CD4-positive, alpha-beta T cell treated with Interleukin-17A for 4 hours (primary cell): ENCODE results near the gene FSIP1.
A peak's percentile ranks its signal among the peaks of the same experiment; 100 is the strongest.

ENCODE experiments used
- DNase-seq: peaks from one replicate; pipeline ENCODE4 v3.0.0-alpha.2; 2020; ENCODE audit warnings: mixed read lengths

Gene FSIP1

GRCh38 chr15:39642011-39642640 is 140.5 kb downstream of the FSIP1 start:
- DNase-seq: no peak

- no peak for DNase-seq
These were observed 141.3 kb downstream of the FSIP1 start for GRCh38 chr15:39641191-39641889.

GRCh38 chr15:39640665-39641064 is 142.0 kb downstream of the FSIP1 start:
- DNase-seq: no peak

GRCh38 chr15:39639037-39639436 is 143.6 kb downstream of the FSIP1 start:
- DNase-seq: no peak

GRCh38 chr15:39638041-39638440 is 144.6 kb downstream of the FSIP1 start:
- DNase-seq: no peak

- DNase-seq: no peak
These were observed 151.3 kb downstream of the FSIP1 start for GRCh38 chr15:39631357-39631756.

- DNase-seq: no peak
These were observed 152.7 kb downstream of the FSIP1 start for GRCh38 chr15:39629906-39630305.

GRCh38 chr15:39629371-39629770 is 153.3 kb downstream of the FSIP1 start:
- DNase-seq: peak; percentile 71

GRCh38 chr15:39628546-39629257 is 153.9 kb downstream of the FSIP1 start:
- no peak for DNase-seq

GRCh38 chr15:39628144-39628508 is 154.5 kb downstream of the FSIP1 start:
- no peak for DNase-seq

- no peak for DNase-seq
These were observed 155.0 kb downstream of the FSIP1 start for GRCh38 chr15:39627451-39628143.

GRCh38 chr15:39625856-39626255 is 156.8 kb downstream of the FSIP1 start:
- DNase-seq: no peak

- DNase-seq: no peak
These were observed 157.2 kb downstream of the FSIP1 start for GRCh38 chr15:39625451-39625850.

- peak; percentile 74 for DNase-seq
These were observed 157.8 kb downstream of the FSIP1 start for GRCh38 chr15:39624806-39625205.

GRCh38 chr15:39623529-39623931 is 159.1 kb downstream of the FSIP1 start:
- DNase-seq: peak; percentile 52

GRCh38 chr15:39622660-39623516 is 159.8 kb downstream of the FSIP1 start:
- no peak for DNase-seq

- DNase-seq: no peak
These were observed 160.7 kb downstream of the FSIP1 start for GRCh38 chr15:39621976-39622375.

GRCh38 chr15:39621210-39621609 is 161.4 kb downstream of the FSIP1 start:
- no peak for DNase-seq

GRCh38 chr15:39618063-39618823 is 164.4 kb downstream of the FSIP1 start:
- no peak for DNase-seq

- DNase-seq: no peak
These were observed 165.7 kb downstream of the FSIP1 start for GRCh38 chr15:39616731-39617455.

- DNase-seq: no peak
These were observed 168.8 kb downstream of the FSIP1 start for GRCh38 chr15:39613861-39614260.
